HepG2 (cell line): ENCODE measurements around the gene DGUOK. TPM values are rescaled to one million over a fixed set of nuclear protein-coding genes. Genes with fewer than 3 reads are reported as not detected.

Experiments
- ATAC-seq: fragments of 200-7000 bp; cut with Tn5 transposase; 3 replicates; pipeline ENCODE4 v1.9.1; 2020; ENCODE audit warnings: mild to moderate bottlenecking, moderate library complexity
- BruUV-seq: library from RNA; stranded (reverse); fragments of 400-500 nt; replicated peaks from 2 replicates; lab custom pipeline; 2021; lab: Mats Ljungman, UMichigan
- CTCF ChIA-PET: fragments of 300-600 bp; formaldehyde crosslinking; extraction: SDS; loops from one replicate; lab custom pipeline; 2021; ENCODE audit warnings: low total read pairs, inconsistent platforms, low intra/inter-chr PET ratio; lab: Yijun Ruan, JAX
- POLR2A ChIA-PET: fragments of 350-600 bp; sonication (Branson Sonifier 250); formaldehyde crosslinking; loops from one replicate; lab custom pipeline; 2020; ENCODE audit warnings: antibody characterized with exemption, inconsistent platforms; lab: Yijun Ruan, JAX
- DNase-seq: peaks from one replicate; pipeline ENCODE4 v3.0.0-alpha.2; 2015; ENCODE audit warnings: low spot score
- FAIRE-seq: peaks from 3 replicates; lab custom pipeline; 2011; peaks lifted over from hg19 to GRCh38; lab: Jason Lieb, UNC
- H2AFZ ChIP-seq: one replicate; pipeline ENCODE4 v1.6.1; 2011; ENCODE audit warnings: low read length, inconsistent platforms
- H3K27ac ChIP-seq: fragments of 300-600 bp; 3 replicates; pipeline ENCODE4 v1.8.0; 2011; ENCODE audit warnings: mixed run types, mild to moderate bottlenecking, mixed read lengths, low read length, inconsistent platforms; ENCODE audit not compliant: insufficient read depth; ENCODE audit errors: extremely low read length
- H3K27me3 ChIP-seq, 2 experiments: fragments of 200-600 bp in 1 of 2; 2 replicates in 1 of 2; 3 replicates in 1 of 2; pipeline versions ENCODE4 v1.6.0 to v1.8.0; 2011; ENCODE audit warnings: low read length in 2 of 2, mild to moderate bottlenecking in 2 of 2, moderate library complexity in 2 of 2, inconsistent platforms in 1 of 2; ENCODE audit not compliant: insufficient read depth in 2 of 2, control insufficient read depth in 1 of 2
- H3K36me3 ChIP-seq, 2 experiments: fragments of 200-600 bp in 1 of 2; replicated peaks in 1 of 2; 2 replicates in 1 of 2; 3 replicates in 1 of 2; pipeline versions ENCODE4 v1.5.1 to v1.8.0; 2011; ENCODE audit warnings: low read length in 2 of 2, inconsistent platforms in 1 of 2; ENCODE audit not compliant: insufficient read depth in 2 of 2, control insufficient read depth in 1 of 2
- H3K4me1 ChIP-seq: 2 replicates; pipeline ENCODE4 v1.5.1; 2012; ENCODE audit warnings: low read length, inconsistent platforms; ENCODE audit not compliant: insufficient read depth
- H3K4me2 ChIP-seq: 2 replicates; pipeline ENCODE4 v1.6.0; 2011; ENCODE audit warnings: low read depth, low read length, inconsistent platforms
- H3K4me3 ChIP-seq, 3 experiments: fragments of 200-600 bp in 1 of 3; sonication (generic), shearing (Covaris generic) in 1 of 3; replicated peaks in 1 of 3; 2 replicates each; pipeline ENCODE4 v1.5.1; 2011 to 2016; ENCODE audit warnings: low read length in 3 of 3, inconsistent platforms in 2 of 3, low read depth in 2 of 3, mild to moderate bottlenecking in 2 of 3, control low read depth in 1 of 3, mixed read lengths in 1 of 3; ENCODE audit not compliant: insufficient read depth in 1 of 3
- H3K79me2 ChIP-seq: one replicate; pipeline ENCODE4 v1.6.1; 2011; ENCODE audit warnings: low read length, inconsistent platforms; ENCODE audit not compliant: insufficient read depth
- H3K9ac ChIP-seq: 2 replicates; pipeline ENCODE4 v1.6.0; 2011; ENCODE audit warnings: mild to moderate bottlenecking, low read depth, low read length, inconsistent platforms; ENCODE audit not compliant: insufficient read depth
- H3K9me3 ChIP-seq: 2 replicates; pipeline ENCODE4 v1.5.1; 2012; ENCODE audit warnings: mild to moderate bottlenecking, low read length
- H4K20me1 ChIP-seq: 2 replicates; pipeline ENCODE4 v1.6.0; 2011; ENCODE audit warnings: inconsistent platforms, mild to moderate bottlenecking, low read length, moderate library complexity; ENCODE audit not compliant: insufficient read depth
- ASH2L ChIP-seq: fragments of 300-600, 200-600 bp; sonication (generic); IDR thresholded peaks from 2 replicates; pipeline ENCODE4 v1.7.0; 2017; ENCODE audit warnings: low read depth, mild to moderate bottlenecking, moderate library complexity, mixed read lengths, low read length; ENCODE audit not compliant: insufficient read length
- ATM ChIP-seq: fragments of 450-650 bp; IDR thresholded peaks from 2 replicates; pipeline ENCODE4 v1.7.1; 2017; ENCODE audit warnings: mild to moderate bottlenecking, borderline replicate concordance
- MIER3 ChIP-seq: IDR thresholded peaks from 2 replicates; pipeline ENCODE4 v1.6.1; 2016; ENCODE audit warnings: missing compliant biosample characterization, borderline replicate concordance
- RFX5 ChIP-seq: IDR thresholded peaks from 2 replicates; pipeline ENCODE4 v1.6.1; 2011; ENCODE audit warnings: low read depth, low read length, improper control_type of control experiment
- SALL1 ChIP-seq: sonication (generic); formaldehyde crosslinking; IDR thresholded peaks from 2 replicates; pipeline ENCODE4 v1.8.0; 2022; ENCODE audit warnings: mild to moderate bottlenecking, missing genetic modification reagents
- SIX4 ChIP-seq: sonication (generic); formaldehyde crosslinking; IDR thresholded peaks from 2 replicates; pipeline ENCODE4 v1.4.0; 2020; ENCODE audit warnings: missing genetic modification reagents
- SP1 ChIP-seq, 2 experiments: fragments of 450-650 bp in 1 of 2; sonication (generic) in 1 of 2; formaldehyde crosslinking in 1 of 2; IDR thresholded peaks; 2 replicates each; pipeline versions ENCODE4 v1.4.0 to v1.6.1; 2016 to 2020; ENCODE audit warnings: missing genetic modification reagents in 1 of 2
- ZNF121 ChIP-seq: sonication (generic); formaldehyde crosslinking; IDR thresholded peaks from 2 replicates; pipeline ENCODE4 v1.5.0; 2020; ENCODE audit warnings: mild to moderate bottlenecking, missing genetic modification reagents
- ZNF567 ChIP-seq: sonication (generic); formaldehyde crosslinking; IDR thresholded peaks from 2 replicates; pipeline ENCODE4 v1.8.1; 2023; ENCODE audit warnings: mild to moderate bottlenecking, missing genetic modification reagents, borderline replicate concordance
- ZNF572 ChIP-seq: sonication (generic); formaldehyde crosslinking; IDR thresholded peaks from 2 replicates; pipeline ENCODE4 v1.5.1; 2020; ENCODE audit warnings: mild to moderate bottlenecking, missing genetic modification reagents
- WGBS: methylation state at CpG from one replicate; pipeline ENCODE4 v1.1.6; 2017; ENCODE audit warnings: low lambda C conversion rate; 5-methylcytosine and 5-hydroxymethylcytosine counted together
- in situ Hi-C: cut with HindIII; loops from 2 replicates; pipeline ENCODE4 v1.10.0; 2017; ENCODE audit warnings: low pct_unique_long_range_greater_than_20kb; ENCODE audit not compliant: extremely low pct_ligation_motif_present
- intact Hi-C: fragments of 100-400 bp; cut with micrococcal nuclease; formaldehyde crosslinking; loops from one replicate; pipeline ENCODE4 v1.10.0; 2022; ENCODE audit not compliant: unreplicated experiment
- polyA plus RNA-seq, 8 experiments: library from polyadenylated mRNA; depleted of rRNA in 3 of 8; stranded (reverse) in 7 of 8; unstranded in 1 of 8; fragments of >200 nt; fragmentation: Illumina TruSeq in 4 of 8; extraction: Trizol in 4 of 8; gene quantifications; 2 replicates each; pipeline versions ENCODE4 v1.2.1 to v1.2.3, GENCODE V29; 2011 to 2016; ENCODE audit warnings: low read depth in 4 of 8, missing spikeins in 1 of 8, mixed read lengths in 1 of 8; ENCODE audit not compliant: insufficient read depth in 1 of 8
- total RNA-seq, 5 experiments: library from RNA; depleted of rRNA; stranded (reverse); fragments of >200 nt; fragmentation: Illumina TruSeq; extraction: Trizol; gene quantifications; 2 replicates each; pipeline ENCODE4 v1.2.3, GENCODE V29; 2016; ENCODE audit warnings: low read depth in 1 of 5
- TF ChIP-seq, protein P1 (sequence below): sonication (generic); formaldehyde crosslinking; IDR thresholded peaks from 2 replicates; pipeline ENCODE4 v1.5.0; 2020; ENCODE audit warnings: mild to moderate bottlenecking, missing genetic modification reagents, moderate library complexity
- TF ChIP-seq, protein P2 (sequence below): sonication (generic); formaldehyde crosslinking; IDR thresholded peaks from 2 replicates; pipeline ENCODE4 v1.5.0; 2020; ENCODE audit warnings: missing genetic modification reagents, mild to moderate bottlenecking, borderline replicate concordance
- TF ChIP-seq, protein P3 (sequence below): sonication (generic); formaldehyde crosslinking; conservative IDR thresholded peaks from 2 replicates; pipeline ENCODE4 v1.4.0; 2020; ENCODE audit warnings: missing genetic modification reagents
- TF ChIP-seq, protein P4 (sequence below): sonication (generic); formaldehyde crosslinking; IDR thresholded peaks from 2 replicates; pipeline ENCODE4 v1.5.1; 2020; ENCODE audit warnings: missing genetic modification reagents, mild to moderate bottlenecking, borderline replicate concordance
- TF ChIP-seq, protein P5 (sequence below): sonication (generic); formaldehyde crosslinking; IDR thresholded peaks from 2 replicates; pipeline ENCODE4 v1.4.0; 2020; ENCODE audit warnings: missing genetic modification reagents, low read depth, mild to moderate bottlenecking, borderline replicate concordance

The DGUOK gene
- total and polyA plus RNA-seq, 2 of the 13 experiments (the other 11 are each of a cell fraction or from before 2014, with no cell fraction given) = 105 to 137 TPM

DNA sequence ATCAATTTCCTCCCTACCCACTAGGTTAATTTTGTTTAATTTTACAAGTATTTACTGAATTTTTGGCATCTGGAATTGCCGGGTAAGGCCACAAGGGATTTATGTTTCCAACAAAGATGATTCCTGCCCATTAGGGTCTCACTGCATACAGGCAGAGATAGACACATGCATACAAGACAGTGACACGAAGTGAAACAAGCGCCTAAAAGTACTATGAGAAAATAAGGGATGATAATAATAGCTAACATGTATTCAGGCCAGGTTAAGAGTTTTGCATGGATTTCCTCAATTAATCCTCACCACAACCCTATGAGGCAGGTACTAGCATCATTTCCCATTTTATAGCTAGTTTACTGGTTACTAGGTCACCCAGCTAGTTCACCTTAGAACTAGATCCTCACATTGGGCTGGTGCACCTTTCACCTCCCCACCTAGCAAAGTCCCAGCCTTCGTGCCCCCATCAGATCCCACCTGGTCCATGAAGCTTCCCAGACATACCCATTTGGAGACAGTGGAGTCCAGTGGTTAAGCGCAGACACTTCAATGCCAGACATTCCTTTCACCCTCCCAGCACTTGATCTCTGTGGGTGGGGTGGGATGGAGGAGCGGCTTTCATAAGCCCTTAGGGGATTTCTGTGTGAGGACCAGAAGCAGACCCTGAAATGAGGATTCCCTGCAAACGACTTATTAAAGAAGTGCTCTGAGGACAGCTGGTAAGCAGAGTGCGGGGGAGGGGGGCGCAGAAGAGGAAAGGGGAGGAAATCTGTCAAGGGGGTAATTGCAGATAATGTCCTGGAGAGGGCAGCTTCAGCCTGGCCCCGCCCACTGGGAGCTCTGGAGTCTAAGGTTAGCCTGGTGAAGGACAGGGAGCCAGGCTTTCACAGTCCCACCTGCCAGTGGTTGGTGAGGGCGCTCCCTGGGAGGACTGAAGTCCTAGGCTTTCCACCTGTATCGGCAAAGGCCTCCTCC lies 5.8 kb upstream of the DGUOK start:
- H3K9ac ChIP-seq = no peak overlapping the region
- peak; percentile 36 for FAIRE-seq
- no peaks in the 10 kb centered on the region for H3K36me3 ChIP-seq
- 34% methylated on average over 11 of the region's 12 CpGs for WGBS
- ChIA-PET CTCF (no interaction called here), POLR2A (interaction anchor here (1.2 kb wide), 1 partner anchor 92 kb away, joined by 5 read pairs; the partner anchor contains the start of gene STAMBP)
- no peak overlapping the region; a peak in 1 of 6 replicates for H3K4me3 ChIP-seq
- no peaks in the 10 kb centered on the region for H3K9me3 ChIP-seq
- H3K79me2 ChIP-seq = no peaks in the 10 kb centered on the region
- no peak overlapping the region for H3K27ac ChIP-seq
- in situ Hi-C loops = no loop called here
- no TSS peak for BruUV-seq
- intact Hi-C loops = loop anchor here (10.0 kb wide), 1 partner anchor 204 kb away; no protein-coding TSS in a partner anchor
- H2AFZ ChIP-seq = no peak overlapping the region
- ATAC-seq = peak; percentile 92
- peaks cover 13% of the 10 kb centered on the region for H3K4me1 ChIP-seq
- H3K4me2 ChIP-seq = peak overlapping the region; percentile 30
- peaks cover 2 to 5% of the 10 kb centered on the region in 2 experiments; a peak in 3 of 5 replicates for H3K27me3 ChIP-seq
- DNase-seq = peak; percentile 55
- H4K20me1 ChIP-seq = no peaks in the 10 kb centered on the region
- TF ChIP-seq MIER3 (CRISPR knock-in tag) (no peak), ZNF572 (no peak), ZNF121 (no peak), SP1 (IDR thresholded peaks at IDR 0.05) (no peak), SP1 (CRISPR knock-in tag; IDR thresholded peaks at IDR 0.05) (peak; percentile 87), RFX5 (no peak), SIX4 (CRISPR knock-in tag) (no peak), SALL1 (peak; percentile 52; the same call in 1 of the 2 replicates), ASH2L (no peak), ATM (no peak), ZNF567 (CRISPR knock-in tag) (no peak)
- TF ChIP-seq, protein P1, sequence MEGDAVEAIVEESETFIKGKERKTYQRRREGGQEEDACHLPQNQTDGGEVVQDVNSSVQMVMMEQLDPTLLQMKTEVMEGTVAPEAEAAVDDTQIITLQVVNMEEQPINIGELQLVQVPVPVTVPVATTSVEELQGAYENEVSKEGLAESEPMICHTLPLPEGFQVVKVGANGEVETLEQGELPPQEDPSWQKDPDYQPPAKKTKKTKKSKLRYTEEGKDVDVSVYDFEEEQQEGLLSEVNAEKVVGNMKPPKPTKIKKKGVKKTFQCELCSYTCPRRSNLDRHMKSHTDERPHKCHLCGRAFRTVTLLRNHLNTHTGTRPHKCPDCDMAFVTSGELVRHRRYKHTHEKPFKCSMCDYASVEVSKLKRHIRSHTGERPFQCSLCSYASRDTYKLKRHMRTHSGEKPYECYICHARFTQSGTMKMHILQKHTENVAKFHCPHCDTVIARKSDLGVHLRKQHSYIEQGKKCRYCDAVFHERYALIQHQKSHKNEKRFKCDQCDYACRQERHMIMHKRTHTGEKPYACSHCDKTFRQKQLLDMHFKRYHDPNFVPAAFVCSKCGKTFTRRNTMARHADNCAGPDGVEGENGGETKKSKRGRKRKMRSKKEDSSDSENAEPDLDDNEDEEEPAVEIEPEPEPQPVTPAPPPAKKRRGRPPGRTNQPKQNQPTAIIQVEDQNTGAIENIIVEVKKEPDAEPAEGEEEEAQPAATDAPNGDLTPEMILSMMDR = peak; percentile 69
- TF ChIP-seq, protein P2, sequence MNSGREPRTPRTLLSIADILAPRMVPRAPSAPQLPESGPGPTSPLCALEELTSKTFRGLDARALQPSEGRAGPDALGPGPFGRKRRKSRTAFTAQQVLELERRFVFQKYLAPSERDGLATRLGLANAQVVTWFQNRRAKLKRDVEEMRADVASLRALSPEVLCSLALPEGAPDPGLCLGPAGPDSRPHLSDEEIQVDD = no peak
- TF ChIP-seq, protein P3, sequence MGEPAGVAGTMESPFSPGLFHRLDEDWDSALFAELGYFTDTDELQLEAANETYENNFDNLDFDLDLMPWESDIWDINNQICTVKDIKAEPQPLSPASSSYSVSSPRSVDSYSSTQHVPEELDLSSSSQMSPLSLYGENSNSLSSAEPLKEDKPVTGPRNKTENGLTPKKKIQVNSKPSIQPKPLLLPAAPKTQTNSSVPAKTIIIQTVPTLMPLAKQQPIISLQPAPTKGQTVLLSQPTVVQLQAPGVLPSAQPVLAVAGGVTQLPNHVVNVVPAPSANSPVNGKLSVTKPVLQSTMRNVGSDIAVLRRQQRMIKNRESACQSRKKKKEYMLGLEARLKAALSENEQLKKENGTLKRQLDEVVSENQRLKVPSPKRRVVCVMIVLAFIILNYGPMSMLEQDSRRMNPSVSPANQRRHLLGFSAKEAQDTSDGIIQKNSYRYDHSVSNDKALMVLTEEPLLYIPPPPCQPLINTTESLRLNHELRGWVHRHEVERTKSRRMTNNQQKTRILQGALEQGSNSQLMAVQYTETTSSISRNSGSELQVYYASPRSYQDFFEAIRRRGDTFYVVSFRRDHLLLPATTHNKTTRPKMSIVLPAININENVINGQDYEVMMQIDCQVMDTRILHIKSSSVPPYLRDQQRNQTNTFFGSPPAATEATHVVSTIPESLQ (CRISPR knock-in tag) = no peak
- TF ChIP-seq, protein P4, sequence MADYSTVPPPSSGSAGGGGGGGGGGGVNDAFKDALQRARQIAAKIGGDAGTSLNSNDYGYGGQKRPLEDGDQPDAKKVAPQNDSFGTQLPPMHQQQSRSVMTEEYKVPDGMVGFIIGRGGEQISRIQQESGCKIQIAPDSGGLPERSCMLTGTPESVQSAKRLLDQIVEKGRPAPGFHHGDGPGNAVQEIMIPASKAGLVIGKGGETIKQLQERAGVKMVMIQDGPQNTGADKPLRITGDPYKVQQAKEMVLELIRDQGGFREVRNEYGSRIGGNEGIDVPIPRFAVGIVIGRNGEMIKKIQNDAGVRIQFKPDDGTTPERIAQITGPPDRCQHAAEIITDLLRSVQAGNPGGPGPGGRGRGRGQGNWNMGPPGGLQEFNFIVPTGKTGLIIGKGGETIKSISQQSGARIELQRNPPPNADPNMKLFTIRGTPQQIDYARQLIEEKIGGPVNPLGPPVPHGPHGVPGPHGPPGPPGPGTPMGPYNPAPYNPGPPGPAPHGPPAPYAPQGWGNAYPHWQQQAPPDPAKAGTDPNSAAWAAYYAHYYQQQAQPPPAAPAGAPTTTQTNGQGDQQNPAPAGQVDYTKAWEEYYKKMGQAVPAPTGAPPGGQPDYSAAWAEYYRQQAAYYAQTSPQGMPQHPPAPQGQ (CRISPR knock-in tag) = no peak
- TF ChIP-seq, protein P5, sequence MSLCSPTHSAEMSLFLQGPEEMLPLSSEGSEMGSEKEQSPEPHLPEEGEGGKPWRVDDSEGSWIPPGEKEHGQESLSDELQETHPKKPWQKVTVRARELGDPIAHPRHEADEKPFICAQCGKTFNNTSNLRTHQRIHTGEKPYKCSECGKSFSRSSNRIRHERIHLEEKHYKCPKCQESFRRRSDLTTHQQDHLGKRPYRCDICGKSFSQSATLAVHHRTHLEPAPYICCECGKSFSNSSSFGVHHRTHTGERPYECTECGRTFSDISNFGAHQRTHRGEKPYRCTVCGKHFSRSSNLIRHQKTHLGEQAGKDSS (CRISPR knock-in tag) = no peak
